ENCODE measurements around the gene CASKIN2. TPM values are rescaled to one million over a fixed set of nuclear protein-coding genes. Genes with fewer than 3 reads are reported as not detected.
A peak's percentile ranks its signal among the peaks of the same experiment; 100 is the strongest.

CASKIN2 gene
- polyA plus RNA-seq, 2 of the 4 experiments (the other 2 are of a cell fraction): 3.6 to 11.2 TPM

DNA sequence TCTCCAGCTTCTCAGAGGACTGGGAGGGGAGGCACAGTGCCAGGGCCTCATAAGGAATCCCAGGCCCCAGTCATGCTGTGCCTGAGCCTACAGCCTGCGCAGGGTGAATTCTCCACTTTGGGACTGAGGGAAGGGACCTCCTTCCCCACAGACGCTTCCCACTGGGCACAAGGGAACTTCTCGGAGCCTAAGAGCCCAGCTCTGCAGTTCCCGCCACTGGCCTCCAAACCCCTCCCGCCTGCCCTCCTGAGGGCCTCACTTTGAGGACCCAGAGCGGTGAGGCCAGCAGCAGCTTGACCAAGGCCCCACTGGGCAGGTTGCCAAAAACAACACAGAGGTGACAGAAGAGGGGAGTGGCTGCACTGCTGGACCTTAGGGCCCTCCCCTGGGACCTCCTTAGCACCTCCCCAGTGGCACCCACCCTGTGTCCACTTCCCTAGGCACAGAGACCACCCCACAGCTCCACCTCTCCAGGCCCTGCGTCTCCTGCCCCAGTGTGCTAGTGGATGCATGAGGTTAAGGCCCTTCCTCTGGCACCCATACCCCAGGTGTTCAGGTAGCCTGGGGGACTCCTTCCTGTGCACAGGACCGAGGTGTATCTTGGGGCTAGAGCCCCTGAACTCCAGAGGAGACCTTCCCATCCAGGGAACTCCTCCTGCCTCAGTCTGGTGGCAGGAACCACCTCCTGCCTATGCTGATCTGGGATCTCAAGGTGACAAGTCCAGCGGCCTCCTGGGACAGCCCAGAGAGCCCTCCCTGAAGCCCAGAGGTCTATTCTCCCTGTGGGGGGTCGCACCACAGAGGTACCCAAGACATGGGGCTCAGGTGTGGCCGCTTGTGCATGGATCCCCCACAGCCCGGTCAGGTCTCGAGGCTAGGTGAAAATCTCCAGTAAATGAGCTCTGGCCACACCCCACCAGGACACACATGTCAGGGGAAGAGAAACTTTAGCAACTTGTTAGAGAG, 3.4 kb downstream of the CASKIN2 start:
- Histone ChIP-seq H3K27ac (peak overlapping the region in 1 of 2 experiments; percentile 9; a peak in 1 of 6 replicates), H3K4me1 (peaks cover 41% of the 10 kb centered on the region), H3K9me3 (no peaks in the 10 kb centered on the region), H3K4me3 (no peak overlapping the region), H3K4me2 (0 out of 3 replicates have a peak overlapping the region, but pooled peaks have one; percentile 14)
- FAIRE-seq (no peak), DNase-seq (ENCODE audit: low read depth in 1 of 2, low spot score in 1 of 2) (no peak), ATAC-seq (no peak)
- ChIA-PET POLR2A (no interaction called here), CTCF (interaction anchor here (0.7 to 3.4 kb wide), 7 partner anchors 7 to 122 kb away, joined by 3 to 40 read pairs (median 4); partner anchors contain the start of gene SMIM5)
- 79% methylated on average over 11 of the region's 13 CpGs for WGBS (ENCODE audit: missing lambda C conversion rate)
- TF ChIP-seq, protein P1, sequence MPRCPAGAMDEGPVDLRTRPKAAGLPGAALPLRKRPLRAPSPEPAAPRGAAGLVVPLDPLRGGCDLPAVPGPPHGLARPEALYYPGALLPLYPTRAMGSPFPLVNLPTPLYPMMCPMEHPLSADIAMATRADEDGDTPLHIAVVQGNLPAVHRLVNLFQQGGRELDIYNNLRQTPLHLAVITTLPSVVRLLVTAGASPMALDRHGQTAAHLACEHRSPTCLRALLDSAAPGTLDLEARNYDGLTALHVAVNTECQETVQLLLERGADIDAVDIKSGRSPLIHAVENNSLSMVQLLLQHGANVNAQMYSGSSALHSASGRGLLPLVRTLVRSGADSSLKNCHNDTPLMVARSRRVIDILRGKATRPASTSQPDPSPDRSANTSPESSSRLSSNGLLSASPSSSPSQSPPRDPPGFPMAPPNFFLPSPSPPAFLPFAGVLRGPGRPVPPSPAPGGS (IDR thresholded peaks at IDR 0.05): no peak
- TF ChIP-seq ZC3H11A (IDR thresholded peaks at IDR 0.05) (no peak), PHF8 (IDR thresholded peaks at IDR 0.05; ENCODE audit: borderline replicate concordance, low read depth) (no peak), HOXA7 (CRISPR knock-in tag; IDR thresholded peaks at IDR 0.05) (no peak), HOXB13 (CRISPR knock-in tag; IDR thresholded peaks at IDR 0.05; ENCODE audit: low read depth) (no peak), CEBPB (IDR thresholded peaks at IDR 0.05) (no peak), NPAS2 (CRISPR knock-in tag; IDR thresholded peaks at IDR 0.05; ENCODE audit: borderline replicate concordance) (no peak), ESRRA (IDR thresholded peaks at IDR 0.05; ENCODE audit: borderline replicate concordance, low read length) (no peak), FOXS1 (CRISPR knock-in tag; IDR thresholded peaks at IDR 0.05) (peak; percentile 17; the same call in 1 of the 2 replicates)

- ATAC-seq (no peak), DNase-seq (ENCODE audit: low read depth in 1 of 2, low spot score in 1 of 2) (no peak), FAIRE-seq (no peak)
- WGBS (ENCODE audit: missing lambda C conversion rate): 88% methylated on average over 4 of the region's 4 CpGs
- ChIA-PET CTCF (interaction anchor here (0.9 to 1.1 kb wide), 2 partner anchors 99 to 122 kb away, joined by 3 to 7 read pairs; partner anchors contain the start of gene SMIM5), POLR2A (no interaction called here)
- Histone ChIP-seq H3K4me1 (peaks cover 41% of the 10 kb centered on the region), H3K9me3 (no peaks in the 10 kb centered on the region), H3K4me2 (no peak overlapping the region), H3K4me3 (no peak overlapping the region), H3K27ac (no peak overlapping the region)
- TF ChIP-seq ATOH8 (CRISPR knock-in tag; IDR thresholded peaks at IDR 0.05; ENCODE audit: low read depth): no peak
- TF ChIP-seq ZFP36 (IDR thresholded peaks at IDR 0.05; ENCODE audit: borderline replicate concordance, partially characterized antibody): peak; percentile 86
- peak; percentile 91 for TF ChIP-seq KDM1A (IDR thresholded peaks at IDR 0.05; ENCODE audit: low read depth)
- no peak for TF ChIP-seq HOXA7 (CRISPR knock-in tag; IDR thresholded peaks at IDR 0.05)
- TF ChIP-seq SREBF2 (IDR thresholded peaks at IDR 0.05): no peak
- no peak for TF ChIP-seq HOXB5 (CRISPR knock-in tag; IDR thresholded peaks at IDR 0.05)
- peak; percentile 76; the same call in 1 of the 2 replicates for TF ChIP-seq HDAC2 (IDR thresholded peaks at IDR 0.05)
Observed at GRCh38 chr17:75511270-75511609, 4.1 kb downstream of the CASKIN2 start.

DNA sequence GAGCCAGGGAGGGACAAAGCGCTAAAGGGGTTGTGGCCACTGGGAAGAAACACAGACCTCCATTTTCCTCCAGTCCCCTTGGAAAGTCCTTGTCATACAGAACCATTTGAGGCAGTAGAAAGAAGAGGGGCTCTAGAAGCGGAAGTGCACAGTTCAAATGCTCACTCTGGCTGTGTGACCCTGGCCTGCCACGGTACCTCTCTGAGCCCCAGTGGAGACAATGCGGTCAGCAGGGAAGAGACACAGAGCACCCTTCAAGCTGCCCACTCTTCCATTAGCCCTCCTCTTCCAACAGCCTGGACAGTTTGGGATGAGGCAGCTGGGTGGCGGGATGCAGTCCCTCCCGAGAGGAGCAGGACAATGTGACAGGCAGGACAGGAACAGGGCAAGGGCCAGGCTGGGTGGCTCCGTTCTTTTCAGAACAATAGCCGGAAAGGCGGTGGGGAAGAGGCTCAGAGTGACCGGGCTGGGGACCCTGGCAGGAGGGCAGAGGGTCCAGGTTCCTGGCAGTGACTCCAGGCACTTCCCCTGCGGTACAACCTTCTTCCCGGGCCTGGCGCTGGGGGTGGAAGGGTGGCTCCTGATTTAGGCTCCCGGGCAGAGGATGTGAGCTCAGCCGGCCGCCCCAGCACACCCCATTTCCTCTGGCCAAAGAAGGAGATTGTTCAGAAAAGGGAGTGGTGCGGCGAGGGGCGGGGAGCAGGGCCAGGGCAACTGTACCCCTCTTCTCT, 5.6 kb downstream of the CASKIN2 start:
- ATAC-seq: no peak
- ChIA-PET POLR2A (no interaction called here), CTCF (interaction anchor here (0.6 to 1.9 kb wide), 8 partner anchors 9 to 241 kb away, joined by 3 to 7 read pairs (median 3); partner anchors contain the start of genes LLGL2 and TMEM94)
- no peak for FAIRE-seq
- Histone ChIP-seq H3K4me2 (no peak overlapping the region), H3K4me3 (no peak overlapping the region), H3K4me1 (peaks cover 41% of the 10 kb centered on the region), H3K9me3 (no peaks in the 10 kb centered on the region), H3K27ac (no peak overlapping the region)
- DNase-seq (ENCODE audit: low read depth in 1 of 2, low spot score in 1 of 2): no peak
- WGBS (ENCODE audit: missing lambda C conversion rate): 93% methylated on average over 18 of the region's 19 CpGs
- TF ChIP-seq HOXB5 (CRISPR knock-in tag; IDR thresholded peaks at IDR 0.05) (no peak), ZFP36 (IDR thresholded peaks at IDR 0.05; ENCODE audit: borderline replicate concordance, partially characterized antibody) (peak; percentile 39)

Measured in A549 (cell line).